ENCODE measurements around the gene ABCA1.

DNA sequence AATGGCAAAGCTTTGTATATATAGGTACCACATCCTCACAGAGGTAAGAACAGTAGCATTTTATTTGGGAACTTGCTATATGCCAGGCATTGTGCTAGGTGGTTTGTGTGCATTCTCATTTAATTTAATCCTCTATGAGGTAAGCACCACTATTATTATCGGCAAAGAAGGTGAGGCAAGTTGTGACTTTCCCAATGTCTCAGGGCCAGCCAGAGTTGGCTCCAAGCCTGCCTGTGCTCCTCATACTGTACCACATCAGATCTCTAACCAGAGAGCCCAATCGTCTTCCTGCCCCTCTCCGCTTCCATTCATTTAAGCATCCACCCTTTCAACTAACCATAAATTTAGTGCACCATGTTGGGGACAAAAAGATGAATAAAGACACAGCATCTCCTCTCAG lies 108.9 kb downstream of the ABCA1 start:
- TF ChIP-seq, protein P1, sequence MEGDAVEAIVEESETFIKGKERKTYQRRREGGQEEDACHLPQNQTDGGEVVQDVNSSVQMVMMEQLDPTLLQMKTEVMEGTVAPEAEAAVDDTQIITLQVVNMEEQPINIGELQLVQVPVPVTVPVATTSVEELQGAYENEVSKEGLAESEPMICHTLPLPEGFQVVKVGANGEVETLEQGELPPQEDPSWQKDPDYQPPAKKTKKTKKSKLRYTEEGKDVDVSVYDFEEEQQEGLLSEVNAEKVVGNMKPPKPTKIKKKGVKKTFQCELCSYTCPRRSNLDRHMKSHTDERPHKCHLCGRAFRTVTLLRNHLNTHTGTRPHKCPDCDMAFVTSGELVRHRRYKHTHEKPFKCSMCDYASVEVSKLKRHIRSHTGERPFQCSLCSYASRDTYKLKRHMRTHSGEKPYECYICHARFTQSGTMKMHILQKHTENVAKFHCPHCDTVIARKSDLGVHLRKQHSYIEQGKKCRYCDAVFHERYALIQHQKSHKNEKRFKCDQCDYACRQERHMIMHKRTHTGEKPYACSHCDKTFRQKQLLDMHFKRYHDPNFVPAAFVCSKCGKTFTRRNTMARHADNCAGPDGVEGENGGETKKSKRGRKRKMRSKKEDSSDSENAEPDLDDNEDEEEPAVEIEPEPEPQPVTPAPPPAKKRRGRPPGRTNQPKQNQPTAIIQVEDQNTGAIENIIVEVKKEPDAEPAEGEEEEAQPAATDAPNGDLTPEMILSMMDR (IDR thresholded peaks at IDR 0.05): no peak
- TF ChIP-seq POLR2A (IDR thresholded peaks at IDR 0.05): no peak
